ENCODE results near the gene TNRC18. TPM values are rescaled to one million over a fixed set of nuclear protein-coding genes. Genes with fewer than 3 reads are reported as not detected.

TNRC18 gene
- total RNA-seq, 4 donors from 2014 or later, result 87.6 to 218 (median 124) TPM

DNA sequence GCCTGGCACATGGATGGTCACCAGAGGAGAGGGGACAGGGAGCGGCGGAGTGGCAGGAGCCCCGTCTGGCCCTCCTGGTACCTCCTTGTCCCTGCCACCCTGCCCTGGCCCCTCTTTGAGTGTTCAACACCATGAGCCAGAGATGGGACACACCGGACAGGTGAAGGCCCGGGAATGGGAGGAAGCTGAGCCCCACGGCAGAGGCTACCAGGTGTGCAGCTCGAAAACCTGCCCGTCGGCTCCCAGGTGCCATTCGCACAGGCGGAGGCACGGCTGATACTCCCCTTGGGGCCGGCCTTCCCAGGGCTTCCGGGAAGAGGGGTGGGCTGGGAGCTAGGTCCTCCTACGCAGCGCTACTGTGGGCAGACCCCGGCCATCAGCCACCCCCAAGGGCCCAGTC, 44.1 kb downstream of the TNRC18 start:
- H3K27me3 ChIP-seq, result no peaks in the 10 kb centered on the region
- no peak for TF ChIP-seq POLR2A (IDR thresholded peaks at IDR 0.05)
- TF ChIP-seq POLR2AphosphoS5 (IDR thresholded peaks at IDR 0.05), result no peak
- TF ChIP-seq, protein P1, sequence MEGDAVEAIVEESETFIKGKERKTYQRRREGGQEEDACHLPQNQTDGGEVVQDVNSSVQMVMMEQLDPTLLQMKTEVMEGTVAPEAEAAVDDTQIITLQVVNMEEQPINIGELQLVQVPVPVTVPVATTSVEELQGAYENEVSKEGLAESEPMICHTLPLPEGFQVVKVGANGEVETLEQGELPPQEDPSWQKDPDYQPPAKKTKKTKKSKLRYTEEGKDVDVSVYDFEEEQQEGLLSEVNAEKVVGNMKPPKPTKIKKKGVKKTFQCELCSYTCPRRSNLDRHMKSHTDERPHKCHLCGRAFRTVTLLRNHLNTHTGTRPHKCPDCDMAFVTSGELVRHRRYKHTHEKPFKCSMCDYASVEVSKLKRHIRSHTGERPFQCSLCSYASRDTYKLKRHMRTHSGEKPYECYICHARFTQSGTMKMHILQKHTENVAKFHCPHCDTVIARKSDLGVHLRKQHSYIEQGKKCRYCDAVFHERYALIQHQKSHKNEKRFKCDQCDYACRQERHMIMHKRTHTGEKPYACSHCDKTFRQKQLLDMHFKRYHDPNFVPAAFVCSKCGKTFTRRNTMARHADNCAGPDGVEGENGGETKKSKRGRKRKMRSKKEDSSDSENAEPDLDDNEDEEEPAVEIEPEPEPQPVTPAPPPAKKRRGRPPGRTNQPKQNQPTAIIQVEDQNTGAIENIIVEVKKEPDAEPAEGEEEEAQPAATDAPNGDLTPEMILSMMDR (IDR thresholded peaks at IDR 0.05), result no peak
- no peak for TF ChIP-seq EP300 (IDR thresholded peaks at IDR 0.05)
- peak overlapping the region in 3 of 4 donors; percentile 21 to 62 (median 48) for H3K27ac ChIP-seq
- 20% methylated on average over 1 of the region's 17 CpGs; no CpG with 5 or more reads in 1 of the 2 donors for WGBS, 2 donors (ENCODE audit: low coverage in 1 of 2)
- peaks cover 0 to 40% of the 10 kb centered on the region in 2 donors for H3K36me3 ChIP-seq
- ATAC-seq, result no peak
- H3K4me1 ChIP-seq, result peaks cover 4 to 96% (median 50%) of the 10 kb centered on the region in 3 donors
- H3K4me3 ChIP-seq, result no peak overlapping the region
- no peaks in the 10 kb centered on the region for H3K9me3 ChIP-seq

DNA sequence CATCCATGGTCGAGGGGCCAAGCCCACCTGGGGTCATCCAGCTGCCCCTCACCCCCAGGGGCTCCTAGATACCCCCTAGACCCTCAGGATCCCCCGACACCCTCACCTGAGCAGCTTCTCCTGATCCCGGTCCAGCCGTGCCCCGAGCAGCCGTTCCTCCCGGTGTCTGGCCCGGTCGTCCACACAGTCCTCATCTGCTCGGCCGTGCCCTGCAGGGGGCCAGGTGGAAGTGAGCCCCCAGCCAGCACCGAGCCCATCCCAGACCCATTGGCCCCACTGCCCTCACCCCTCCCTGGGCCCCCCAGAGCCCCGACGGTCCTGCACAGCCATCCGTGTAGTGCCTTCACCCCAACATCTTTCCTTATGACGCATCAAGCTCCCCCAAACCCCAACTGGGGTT, 45.8 kb downstream of the TNRC18 start:
- Histone ChIP-seq H3K27me3 (no peaks in the 10 kb centered on the region), H3K9me3 (no peaks in the 10 kb centered on the region), H3K27ac (peak overlapping the region in 3 of 4 donors; percentile 41 to 62 (median 56)), H3K4me1 (peaks cover 4 to 89% (median 33%) of the 10 kb centered on the region in 3 donors), H3K4me3 (no peak overlapping the region), H3K36me3 (peaks cover 0 to 52% of the 10 kb centered on the region in 2 donors)
- TF ChIP-seq, protein P1 (IDR thresholded peaks at IDR 0.05), result no peak
- TF ChIP-seq POLR2A (IDR thresholded peaks at IDR 0.05), result no peak
- TF ChIP-seq EP300 (IDR thresholded peaks at IDR 0.05), result no peak
- TF ChIP-seq POLR2AphosphoS5 (IDR thresholded peaks at IDR 0.05), result no peak
- WGBS, 2 donors (ENCODE audit: low coverage in 1 of 2), result 92% methylated on average over 7 of the region's 16 CpGs; no CpG with 5 or more reads in 1 of the 2 donors
- no peak for ATAC-seq

DNA sequence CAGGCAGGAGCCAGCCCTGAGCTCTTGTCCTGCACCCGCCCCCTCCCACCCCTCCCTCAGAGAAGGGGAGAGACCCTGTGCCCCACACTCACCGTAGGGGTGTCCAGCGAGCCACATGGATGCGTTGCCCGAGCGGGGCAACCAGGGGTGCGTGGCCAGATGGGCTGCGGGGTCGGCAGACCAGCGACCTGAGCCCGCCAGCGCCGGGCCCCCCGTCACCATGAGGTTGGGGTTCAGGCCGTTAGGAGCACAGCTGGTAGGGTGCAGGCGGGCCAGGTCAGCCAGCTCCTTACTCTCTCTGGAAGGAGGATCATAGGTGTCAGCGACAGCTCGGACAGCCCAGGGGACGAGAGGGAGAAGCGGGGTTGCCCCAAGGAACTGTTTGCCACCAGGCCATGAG, 46.4 kb downstream of the TNRC18 start:
- no peak for TF ChIP-seq POLR2AphosphoS5 (IDR thresholded peaks at IDR 0.05)
- TF ChIP-seq, protein P1 (IDR thresholded peaks at IDR 0.05), result no peak

DNA sequence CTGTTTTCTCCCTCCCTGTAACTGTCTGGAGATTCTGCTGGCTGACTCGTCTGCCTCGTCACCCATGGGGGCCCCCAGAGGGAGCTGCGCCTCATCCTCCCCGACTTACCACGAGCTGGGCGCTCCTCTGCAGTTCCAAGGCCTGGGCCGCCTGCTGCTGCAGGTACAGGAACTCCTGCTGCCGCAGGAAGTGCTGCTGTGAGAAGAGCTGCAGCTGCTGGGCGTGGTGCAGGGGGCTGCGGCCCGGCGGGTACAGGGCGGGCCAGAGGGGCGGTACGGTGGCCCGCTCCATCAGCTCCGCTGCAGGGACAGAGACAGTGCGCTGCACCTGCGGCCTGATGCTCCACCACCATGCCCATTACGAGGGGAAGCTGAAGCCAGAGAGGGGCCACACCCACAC, 47.7 kb downstream of the TNRC18 start:
- no peaks in the 10 kb centered on the region for H3K27me3 ChIP-seq
- no peak overlapping the region for H3K4me3 ChIP-seq
- TF ChIP-seq, protein P1 (IDR thresholded peaks at IDR 0.05), result no peak
- TF ChIP-seq POLR2AphosphoS5 (IDR thresholded peaks at IDR 0.05), result no peak
- TF ChIP-seq EP300 (IDR thresholded peaks at IDR 0.05), result no peak
- no peak for TF ChIP-seq POLR2A (IDR thresholded peaks at IDR 0.05)
- no peaks in the 10 kb centered on the region for H3K9me3 ChIP-seq
- no CpG with 5 or more reads among the region's 20 CpGs for WGBS, 2 donors (ENCODE audit: low coverage in 1 of 2)
- peak overlapping the region in 2 of 4 donors; percentile 41 to 62 for H3K27ac ChIP-seq
- ATAC-seq, result no peak
- H3K36me3 ChIP-seq, result peaks cover 0 to 70% of the 10 kb centered on the region in 2 donors
- H3K4me1 ChIP-seq, result peaks cover 0 to 83% (median 18%) of the 10 kb centered on the region in 3 donors

More for the DNA sequence above, 46.4 kb downstream of the TNRC18 start:
- no peaks in the 10 kb centered on the region for H3K27me3 ChIP-seq
- 80% methylated on average over 1 of the region's 20 CpGs; no CpG with 5 or more reads in 1 of the 2 donors for WGBS, 2 donors (ENCODE audit: low coverage in 1 of 2)
- H3K4me3 ChIP-seq, result no peak overlapping the region
- peaks cover 0 to 58% of the 10 kb centered on the region in 2 donors for H3K36me3 ChIP-seq
- H3K4me1 ChIP-seq, result peaks cover 4 to 87% (median 28%) of the 10 kb centered on the region in 3 donors
- ATAC-seq, result no peak
- H3K9me3 ChIP-seq, result no peaks in the 10 kb centered on the region
- H3K27ac ChIP-seq, result peak overlapping the region in 3 of 4 donors; percentile 41 to 62 (median 56)

DNA sequence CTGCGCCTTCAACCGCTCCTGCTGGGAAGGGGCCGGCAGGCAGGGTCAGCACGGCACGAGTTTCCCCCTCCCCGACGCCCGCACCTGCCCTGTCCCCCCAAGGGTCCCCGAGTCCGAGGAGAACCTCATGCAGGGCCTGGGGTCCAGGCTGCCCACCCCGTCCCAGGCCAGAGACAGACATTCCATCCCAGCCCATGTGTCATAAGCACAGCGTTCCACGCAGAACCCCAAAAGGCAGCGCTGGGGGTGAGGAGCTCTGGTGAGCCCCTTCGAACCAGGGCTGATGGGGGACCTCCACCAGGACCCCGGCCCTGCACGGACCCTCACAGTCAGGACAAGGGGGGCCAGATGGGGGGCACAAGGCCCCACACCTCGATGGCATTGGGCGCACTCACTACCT, 49.2 kb downstream of the TNRC18 start:
- TF ChIP-seq POLR2A (IDR thresholded peaks at IDR 0.05) (no peak), POLR2AphosphoS5 (IDR thresholded peaks at IDR 0.05) (no peak), EP300 (IDR thresholded peaks at IDR 0.05) (no peak)
- TF ChIP-seq, protein P1 (IDR thresholded peaks at IDR 0.05), result no peak
- WGBS, 2 donors (ENCODE audit: low coverage in 1 of 2), result 60% methylated on average over 1 of the region's 19 CpGs; no CpG with 5 or more reads in 1 of the 2 donors

More for the DNA sequence above, 49.2 kb downstream of the TNRC18 start:
- Histone ChIP-seq H3K9me3 (no peaks in the 10 kb centered on the region), H3K27ac (peak overlapping the region in 3 of 4 donors; percentile 14 to 62 (median 31)), H3K27me3 (no peaks in the 10 kb centered on the region), H3K36me3 (peaks cover 0 to 85% of the 10 kb centered on the region in 2 donors), H3K4me1 (peaks cover 0 to 83% (median 8%) of the 10 kb centered on the region in 3 donors), H3K4me3 (no peak overlapping the region)
- ATAC-seq, result no peak
